A549 (cell line): ENCODE data around the gene PSMC3IP. TPM values are rescaled to one million over a fixed set of nuclear protein-coding genes. Genes with fewer than 3 reads are reported as not detected.
"Not testable (repeated sequence)": the region's sequence is repeated elsewhere in the genome, so short reads cannot be mapped to it uniquely, and the experiment has no call there.

ENCODE experiments used
- ATAC-seq, 2 experiments: fragments of 200-7000 bp in 1 of 2; fragments of >200 bp in 1 of 2; cut with Nextera tagmentation in 1 of 2; cut with Tn5 transposase in 1 of 2; 3 replicates each; pipeline versions ENCODE4 v1.8.0 to v1.9.1; 2018 to 2020; ENCODE audit warnings: mild to moderate bottlenecking in 1 of 2, moderate library complexity in 1 of 2
- CTCF ChIA-PET: fragments of 300-600 bp; sonication (Branson Sonifier 250); formaldehyde crosslinking; extraction: SDS; loops from one replicate; lab custom pipeline; 2021; ENCODE audit warnings: antibody characterized with exemption, inconsistent platforms; lab: Yijun Ruan, JAX
- POLR2A ChIA-PET: fragments of 350-600 bp; formaldehyde crosslinking; extraction: SDS; loops from one replicate; lab custom pipeline; 2021; ENCODE audit warnings: antibody characterized with exemption, inconsistent platforms; lab: Yijun Ruan, JAX
- DNase-seq, 2 experiments: peaks; one replicate each; pipeline versions ENCODE4 v3.0.0 to v3.0.0-alpha.2; 2011 to 2016; ENCODE audit warnings: low read depth in 1 of 2, low spot score in 1 of 2
- FAIRE-seq: peaks from 2 replicates; lab custom pipeline; 2011; peaks lifted over from hg19 to GRCh38; lab: Jason Lieb, UNC
- H3K27ac ChIP-seq, 2 experiments: fragments of >200 bp; sonication (Bioruptor Twin); formaldehyde crosslinking; 3 replicates each; pipeline ENCODE4 v1.5.1; 2016 to 2017
- H3K4me1 ChIP-seq: fragments of >200 bp; sonication (Bioruptor Twin); formaldehyde crosslinking; 3 replicates; pipeline ENCODE4 v1.6.1; 2016
- H3K4me2 ChIP-seq: fragments of >200 bp; sonication (Bioruptor Twin); formaldehyde crosslinking; 3 replicates; pipeline ENCODE4 v1.6.1; 2016
- H3K4me3 ChIP-seq: fragments of >200 bp; sonication (Bioruptor Twin); formaldehyde crosslinking; 3 replicates; pipeline ENCODE4 v1.5.1; 2016
- H3K9me3 ChIP-seq: fragments of >200 bp; sonication (Bioruptor Twin); formaldehyde crosslinking; 3 replicates; pipeline ENCODE4 v1.6.1; 2016
- ATOH8 ChIP-seq: fragments of 250-450 bp; sonication (Bioruptor Pico); IDR thresholded peaks from 2 replicates; pipeline ENCODE4 v1.5.0; 2020; ENCODE audit warnings: low read depth, mild to moderate bottlenecking, moderate library complexity
- BHLHE40 ChIP-seq: IDR thresholded peaks from 2 replicates; pipeline ENCODE4 v1.6.1; 2012; ENCODE audit warnings: low read depth, low read length, inconsistent platforms
- CBX2 ChIP-seq: fragments of 200-600 bp; sonication (generic); IDR thresholded peaks from 2 replicates; pipeline ENCODE4 v1.6.1; 2016; ENCODE audit warnings: low read depth, mild to moderate bottlenecking, borderline replicate concordance
- CBX8 ChIP-seq: fragments of 200-600 bp; sonication (generic); IDR thresholded peaks from 2 replicates; pipeline ENCODE4 v1.6.1; 2016
- CEBPB ChIP-seq, 2 experiments: fragments of >200 bp in 1 of 2; sonication (Bioruptor Twin) in 1 of 2; formaldehyde crosslinking in 1 of 2; IDR thresholded peaks; 2 replicates each; pipeline ENCODE4 v1.6.1; 2012 to 2016
- CTCF ChIP-seq: fragments of >200 bp; sonication (Bioruptor Twin); formaldehyde crosslinking; IDR thresholded peaks from 3 replicates; pipeline ENCODE4 v1.5.1; 2016
- E2F6 ChIP-seq: IDR thresholded peaks from 2 replicates; pipeline ENCODE4 v1.6.1; 2012; ENCODE audit warnings: low read depth, borderline replicate concordance
- ELK1 ChIP-seq: fragments of 150-350 bp; IDR thresholded peaks from 2 replicates; pipeline ENCODE4 v1.6.1; 2014; ENCODE audit warnings: low read depth, mild to moderate bottlenecking, low read length
- FOSL2 ChIP-seq, 2 experiments: fragments of 450-650 bp in 1 of 2; fragments of >200 bp in 1 of 2; sonication (Bioruptor Twin) in 1 of 2; formaldehyde crosslinking; IDR thresholded peaks; 2 replicates each; pipeline versions ENCODE4 v1.5.0 to v1.6.1; 2016 to 2020; ENCODE audit warnings: mild to moderate bottlenecking in 1 of 2, moderate library complexity in 1 of 2
- FOXS1 ChIP-seq: fragments of 250-450 bp; sonication (Bioruptor Pico); IDR thresholded peaks from 2 replicates; pipeline ENCODE4 v1.5.0; 2020; ENCODE audit warnings: mild to moderate bottlenecking, moderate library complexity
- GATA3 ChIP-seq: IDR thresholded peaks from 2 replicates; pipeline ENCODE4 v1.6.1; 2012; ENCODE audit warnings: borderline replicate concordance
- HDAC2 ChIP-seq: fragments of 200-600 bp; sonication (generic); IDR thresholded peaks from 2 replicates; pipeline ENCODE4 v1.6.1; 2016
- HEYL ChIP-seq: fragments of 250-450 bp; sonication (Bioruptor Pico); IDR thresholded peaks from 2 replicates; pipeline ENCODE4 v1.8.0; 2021; ENCODE audit warnings: mild to moderate bottlenecking, moderate library complexity
- HOXA7 ChIP-seq: fragments of 250-450 bp; sonication (Bioruptor Pico); IDR thresholded peaks from 2 replicates; pipeline ENCODE4 v1.5.0; 2020; ENCODE audit warnings: mild to moderate bottlenecking, moderate library complexity
- JUN ChIP-seq, 2 experiments: fragments of >200 bp; sonication (Bioruptor Twin); formaldehyde crosslinking; IDR thresholded peaks; 2 replicates in 1 of 2; 3 replicates in 1 of 2; pipeline ENCODE4 v1.6.1; 2016 to 2017
- KDM5A ChIP-seq: fragments of 200-600 bp; sonication (generic); IDR thresholded peaks from 2 replicates; pipeline ENCODE4 v1.6.1; 2016; ENCODE audit warnings: antibody characterized with exemption, mild to moderate bottlenecking
- MAFK ChIP-seq: fragments of 450-650 bp; IDR thresholded peaks from 2 replicates; pipeline ENCODE4 v1.6.1; 2014; ENCODE audit not compliant: partially characterized antibody
- MAX ChIP-seq: IDR thresholded peaks from 2 replicates; pipeline ENCODE4 v1.6.1; 2012
- MAZ ChIP-seq: fragments of 150-350 bp; IDR thresholded peaks from 2 replicates; pipeline ENCODE4 v1.6.1; 2014; ENCODE audit warnings: antibody characterized with exemption, low read depth, low read length, borderline replicate concordance
- NFE2L2 ChIP-seq: fragments of 150-350 bp; conservative IDR thresholded peaks from 2 replicates; pipeline ENCODE4 v1.6.1; 2014; ENCODE audit warnings: low read length
- NPAS2 ChIP-seq: fragments of 250-450 bp; sonication (Bioruptor Pico); IDR thresholded peaks from 2 replicates; pipeline ENCODE4 v1.8.0; 2022; ENCODE audit warnings: mild to moderate bottlenecking, moderate library complexity, borderline replicate concordance
- PHF8 ChIP-seq: fragments of 200-600 bp; sonication (generic); IDR thresholded peaks from 2 replicates; pipeline ENCODE4 v1.6.1; 2016; ENCODE audit warnings: low read depth, mild to moderate bottlenecking, antibody characterized with exemption, moderate library complexity, borderline replicate concordance
- POLR2A ChIP-seq: IDR thresholded peaks from 2 replicates; pipeline ENCODE4 v1.6.1; 2012; ENCODE audit warnings: mild to moderate bottlenecking, low read length
- RFX5 ChIP-seq: fragments of 450-650 bp; IDR thresholded peaks from 2 replicates; pipeline ENCODE4 v1.7.1; 2014; ENCODE audit warnings: antibody characterized with exemption, mild to moderate bottlenecking, moderate library complexity
- TFCP2L1 ChIP-seq: fragments of 250-450 bp; sonication (Bioruptor Pico); IDR thresholded peaks from 2 replicates; pipeline ENCODE4 v1.5.0; 2021; ENCODE audit warnings: mild to moderate bottlenecking
- TP53 ChIP-seq: fragments of 250-450 bp; sonication (Bioruptor Pico); IDR thresholded peaks from 2 replicates; pipeline ENCODE4 v1.5.0; 2021; ENCODE audit warnings: mild to moderate bottlenecking, moderate library complexity
- WGBS: methylation state at CpG from one replicate; pipeline ENCODE4 v1.1.6; 2017; ENCODE audit errors: missing lambda C conversion rate; 5-methylcytosine and 5-hydroxymethylcytosine counted together
- polyA plus RNA-seq, 4 experiments: library from polyadenylated mRNA; depleted of rRNA in 3 of 4; stranded (reverse); fragments of >200 nt; fragmentation: RNase III in 1 of 4; extraction: RNeasy Plus Mini Kit Qiagen cat#74134 plus additional on column Dnase treatment in 1 of 4; gene quantifications; 2 replicates in 3 of 4; 3 replicates in 1 of 4; pipeline ENCODE4 v1.2.3, GENCODE V29; 2011 to 2017

PSMC3IP gene
- polyA plus RNA-seq, 2 of the 4 experiments (the other 2 are of a cell fraction), result 26.1 to 37.9 TPM

GRCh38 chr17:42612013-42612412 lies 34.5 kb upstream of the PSMC3IP start:
- whole genome bisulfite sequencing, result 94% methylated on average over 4 of the region's 4 CpGs
- H3K4me1 ChIP-seq, result peaks cover 18% of the 10 kb centered on the region
- DNase-seq, result no peak
- no peak for FAIRE-seq
- no peak overlapping the region for H3K27ac ChIP-seq
- no peaks in the 10 kb centered on the region for H3K9me3 ChIP-seq
- ChIA-PET CTCF (interaction anchor here (0.6 to 6.5 kb wide), 7 partner anchors 12 to 68 kb away, joined by 3 to 43 read pairs (median 5); partner anchors contain the start of genes PLEKHH3 and PSMC3IP), POLR2A (no interaction called here)
- ATAC-seq, result no peak
- H3K4me2 ChIP-seq, result no peak overlapping the region
- no peak for TF ChIP-seq CBX8
- no peak for TF ChIP-seq MAFK
- TF ChIP-seq FOSL2 (IDR thresholded peaks at IDR 0.05), result no peak
- no peak for TF ChIP-seq FOSL2 (CRISPR knock-in tag; IDR thresholded peaks at IDR 0.05)
- TF ChIP-seq POLR2A, result no peak
- TF ChIP-seq BHLHE40, result no peak
- TF ChIP-seq MAX, result no peak
- TF ChIP-seq CEBPB (IDR thresholded peaks at IDR 0.05), result no peak
- no peak for TF ChIP-seq GATA3
- no peak for TF ChIP-seq FOXS1
- TF ChIP-seq HDAC2, result no peak
- no peak for TF ChIP-seq TP53 (CRISPR knock-in tag)
- no peak for TF ChIP-seq NPAS2 (CRISPR knock-in tag)
- TF ChIP-seq HOXA7 (CRISPR knock-in tag), result no peak
- no peak for TF ChIP-seq NFE2L2
- TF ChIP-seq KDM5A, result no peak
- H3K4me3 ChIP-seq, result no peak overlapping the region

GRCh38 chr17:42609814-42610801 lies 32.6 kb upstream of the PSMC3IP start:
- peak; percentile 72 for FAIRE-seq

GRCh38 chr17:42609182-42609813 lies 31.8 kb upstream of the PSMC3IP start, which contains the start of the genes RETREG3 and TUBG1:
Gene RETREG3 (minus strand): TSS chr17:42609374. CDS start chr17:42609324, 50 bp downstream.
Gene TUBG1 (plus strand): TSS chr17:42609683. CDS start chr17:42609738, 55 bp downstream.
- under 1% methylated on average over 40 of the region's 66 CpGs for WGBS
- no peaks in the 10 kb centered on the region for H3K9me3 ChIP-seq
- peak within 1 kb of the TSS; percentile 87 for H3K4me2 ChIP-seq
- H3K4me1 ChIP-seq, result peaks cover 22% of the 10 kb centered on the region
- peak; percentile 99 to 100 for DNase-seq
- peak within 1 kb of the TSS; percentile 91 to 92 for H3K27ac ChIP-seq
- H3K4me3 ChIP-seq, result peak within 1 kb of the TSS; percentile 90
- ChIA-PET CTCF (interaction anchor here (0.6 to 7.8 kb wide), 20 partner anchors 9 to 164 kb away, joined by 3 to 65 read pairs (median 4); partner anchors contain the start of genes PLEKHH3, PSMC3IP and VPS25), POLR2A (interaction anchor here (0.6 to 3.0 kb wide), 18 partner anchors 9 to 215 kb away, joined by 3 to 43 read pairs (median 4); partner anchors contain the start of genes BECN1, CCR10, CNTD1 and COA3)
- peak; percentile 100 for FAIRE-seq
- ATAC-seq, result peak; percentile 89 to 94
- TF ChIP-seq MAZ, result no peak; the same call in 1 of the 2 replicates
- no peak for TF ChIP-seq HEYL (CRISPR knock-in tag)
- no peak for TF ChIP-seq CTCF
- TF ChIP-seq ELK1, result no peak
- no peak for TF ChIP-seq CEBPB (IDR thresholded peaks at IDR 0.05)
- TF ChIP-seq CBX2, result no peak
- TF ChIP-seq RFX5, result no peak
- no peak for TF ChIP-seq HDAC2
- no peak for TF ChIP-seq ATOH8 (CRISPR knock-in tag)
- peak; percentile 58; the same call in 1 of the 2 replicates for TF ChIP-seq KDM5A
- peak; percentile 92 for TF ChIP-seq E2F6
- no peak for TF ChIP-seq TFCP2L1 (CRISPR knock-in tag)
- TF ChIP-seq CBX8, result no peak
- TF ChIP-seq MAFK, result peak; percentile 30

More at GRCh38 chr17:42609814-42610801, 32.6 kb upstream of the PSMC3IP start:
- Histone ChIP-seq H3K4me3 (peak overlapping the region; percentile 90), H3K4me1 (peaks cover 22% of the 10 kb centered on the region), H3K27ac (peak overlapping the region; percentile 91 to 92), H3K4me2 (peak overlapping the region; percentile 78)
- not testable (repeated sequence) for DNase-seq, H3K9me3 ChIP-seq
- ATAC-seq, result peak; percentile 60 to 63
- TF ChIP-seq PHF8 (0 out of 2 replicates have a peak, but pooled peaks have one; percentile 22), JUN (IDR thresholded peaks at IDR 0.05) (0 out of 5 replicates have a peak, but pooled peaks of 1 of the 2 experiments have one; percentile 0)
- ChIA-PET CTCF (interaction anchor here (0.6 to 7.8 kb wide), 13 partner anchors 8 to 154 kb away, joined by 3 to 65 read pairs (median 5); partner anchors contain the start of genes PLEKHH3 and PSMC3IP), POLR2A (interaction anchor here (0.6 to 3.0 kb wide), 17 partner anchors 8 to 214 kb away, joined by 3 to 43 read pairs (median 5); partner anchors contain the start of genes BECN1, CCR10, CNTD1 and COA3)
- 32% methylated on average over 31 of the region's 42 CpGs for WGBS
